DOHH2 (cell line): ENCODE measurements around the gene NPAS3.

Experiments
- H3F3A ChIP-seq: fragments of 200-600 bp; sonication (generic), shearing (Covaris generic); 2 replicates; pipeline ENCODE4 v1.6.0; 2016; ENCODE audit warnings: antibody characterized with exemption, mild to moderate bottlenecking; ENCODE audit not compliant: control insufficient read depth, insufficient read depth
- H3K27ac ChIP-seq: fragments of 200-600 bp; sonication (generic); 2 replicates; pipeline ENCODE4 v1.5.1; 2014; ENCODE audit warnings: low read depth, mild to moderate bottlenecking, low read length, moderate library complexity
- H3K27me3 ChIP-seq: fragments of 200-600 bp; sonication (generic); 2 replicates; pipeline ENCODE4 v1.6.1; 2014; ENCODE audit warnings: mild to moderate bottlenecking, low read length, mixed read lengths; ENCODE audit not compliant: control insufficient read depth
- H3K36me3 ChIP-seq: fragments of 200-600 bp; sonication (generic); 2 replicates; pipeline ENCODE4 v1.6.1; 2014; ENCODE audit warnings: mild to moderate bottlenecking, low read length, moderate library complexity, mixed read lengths; ENCODE audit not compliant: control insufficient read depth
- H3K4me1 ChIP-seq: fragments of 200-600 bp; sonication (generic); 2 replicates; pipeline ENCODE4 v1.6.1; 2014; ENCODE audit warnings: mild to moderate bottlenecking, low read length, mixed read lengths; ENCODE audit not compliant: control insufficient read depth
- H3K4me2 ChIP-seq: fragments of 200-600 bp; sonication (generic); 2 replicates; pipeline ENCODE4 v1.6.0; 2014; ENCODE audit warnings: mild to moderate bottlenecking, low read length, moderate library complexity
- H3K4me3 ChIP-seq: fragments of 200-600 bp; sonication (generic); 2 replicates; pipeline ENCODE4 v1.5.1; 2014; ENCODE audit warnings: mild to moderate bottlenecking, low read length, mixed read lengths
- H3K79me2 ChIP-seq: fragments of 200-600 bp; sonication (generic); 2 replicates; pipeline ENCODE4 v1.6.1; 2014; ENCODE audit warnings: mild to moderate bottlenecking, low read length, mixed read lengths; ENCODE audit not compliant: control insufficient read depth
- H3K9me2 ChIP-seq: fragments of 200-600 bp; sonication (generic); replicated peaks from 2 replicates; pipeline ENCODE4 v1.6.1; 2014; ENCODE audit warnings: mild to moderate bottlenecking, low read length, mixed read lengths; ENCODE audit not compliant: control insufficient read depth
- H3K9me3 ChIP-seq: fragments of 200-600 bp; sonication (generic); 2 replicates; pipeline ENCODE4 v1.6.1; 2014; ENCODE audit warnings: antibody characterized with exemption, low read length, mixed read lengths; ENCODE audit not compliant: control insufficient read depth, insufficient read depth
- H4K20me1 ChIP-seq: fragments of 200-600 bp; sonication (generic); 2 replicates; pipeline ENCODE4 v1.6.0; 2014; ENCODE audit warnings: low read depth, mild to moderate bottlenecking, antibody characterized with exemption, low read length, moderate library complexity; ENCODE audit not compliant: control insufficient read depth, insufficient read depth
- CTCF ChIP-seq: fragments of 200-600 bp; sonication (generic); IDR thresholded peaks from one replicate; pipeline ENCODE4 v1.5.1; 2014; ENCODE audit warnings: antibody characterized with exemption, mild to moderate bottlenecking, low read depth, low read length; ENCODE audit not compliant: poor library complexity, severe bottlenecking
- EZH2phosphoT487 ChIP-seq: fragments of 200-600 bp; sonication (generic); IDR thresholded peaks from 2 replicates; pipeline ENCODE4 v1.6.1; 2017; ENCODE audit warnings: borderline replicate concordance, mild to moderate bottlenecking, antibody characterized with exemption, low read length, moderate library complexity, mixed read lengths

The NPAS3 gene

GRCh38 chr14:32940711-32941667 lies 2.3 kb downstream of the NPAS3 start:
- H3K27me3 ChIP-seq, result peaks cover 17% of the 10 kb centered on the region
- H4K20me1 ChIP-seq, result no peaks in the 10 kb centered on the region
- no peak overlapping the region for H3K27ac ChIP-seq
- no peaks in the 10 kb centered on the region for H3K9me3 ChIP-seq
- H3K4me1 ChIP-seq, result no peaks in the 10 kb centered on the region
- H3K79me2 ChIP-seq, result no peaks in the 10 kb centered on the region
- TF ChIP-seq CTCF (no peak), EZH2phosphoT487 (no peak)
- H3K9me2 ChIP-seq, result no peaks in the 10 kb centered on the region
- H3F3A ChIP-seq, result no peaks in the 10 kb centered on the region
- no peak overlapping the region for H3K4me3 ChIP-seq
- H3K36me3 ChIP-seq, result no peaks in the 10 kb centered on the region
- H3K4me2 ChIP-seq, result no peak overlapping the region

- Histone ChIP-seq H3F3A (no peaks in the 10 kb centered on the region), H3K27ac (no peak overlapping the region), H3K4me1 (no peaks in the 10 kb centered on the region), H3K9me2 (no peaks in the 10 kb centered on the region), H3K36me3 (no peaks in the 10 kb centered on the region), H3K79me2 (no peaks in the 10 kb centered on the region), H3K9me3 (no peaks in the 10 kb centered on the region), H3K4me2 (no peak overlapping the region), H4K20me1 (no peaks in the 10 kb centered on the region), H3K4me3 (no peak overlapping the region), H3K27me3 (peaks cover 17% of the 10 kb centered on the region)
- TF ChIP-seq CTCF, result no peak
These were observed 3.0 kb downstream of the NPAS3 start for GRCh38 chr14:32941668-32942065.

GRCh38 chr14:32947081-32947480 lies 8.4 kb downstream of the NPAS3 start:
- H3K27me3 ChIP-seq, result no peaks in the 10 kb centered on the region
- no peaks in the 10 kb centered on the region for H4K20me1 ChIP-seq
- H3K79me2 ChIP-seq, result no peaks in the 10 kb centered on the region
- no peak overlapping the region for H3K4me2 ChIP-seq
- no peaks in the 10 kb centered on the region for H3K9me2 ChIP-seq
- no peaks in the 10 kb centered on the region for H3F3A ChIP-seq
- no peaks in the 10 kb centered on the region for H3K4me1 ChIP-seq
- H3K9me3 ChIP-seq, result no peaks in the 10 kb centered on the region
- no peak overlapping the region for H3K4me3 ChIP-seq
- H3K27ac ChIP-seq, result no peak overlapping the region
- no peak for TF ChIP-seq EZH2phosphoT487
- no peak for TF ChIP-seq CTCF
- no peaks in the 10 kb centered on the region for H3K36me3 ChIP-seq
